HG03520 (cell line): ENCODE data around the gene IFNGR2.
"Not testable (repeated sequence)": the region's sequence is repeated elsewhere in the genome, so short reads cannot be mapped to it uniquely, and the experiment has no call there.

Source experiments
- ATAC-seq: cut with Tn5 transposase; IDR thresholded peaks from one replicate; pipeline ENCODE4 v1.9.1; 2021; ENCODE audit warnings: mild to moderate bottlenecking, moderate library complexity; ENCODE audit not compliant: unreplicated experiment

IFNGR2 gene

GRCh38 chr21:33403128-33403785 is at the start of gene IFNGR2:
Gene IFNGR2 (plus strand): TSS chr21:33403413. CDS start chr21:33403544, 131 bp downstream.
- no peak for ATAC-seq

- no peak for ATAC-seq
Measured at GRCh38 chr21:33355355-33355754, 47.9 kb upstream of the IFNGR2 start.

GRCh38 chr21:33355996-33356395 is 47.2 kb upstream of the IFNGR2 start:
- no peak for ATAC-seq

GRCh38 chr21:33357177-33357576 is 46.0 kb upstream of the IFNGR2 start:
- ATAC-seq = no peak

- no peak for ATAC-seq
Measured at GRCh38 chr21:33359446-33359845, 43.8 kb upstream of the IFNGR2 start.

- no peak for ATAC-seq
Measured at GRCh38 chr21:33360281-33360680, 42.9 kb upstream of the IFNGR2 start.

- ATAC-seq = peak; percentile 72
Measured at GRCh38 chr21:33360881-33361602, 42.2 kb upstream of the IFNGR2 start.

- ATAC-seq = no peak
Measured at GRCh38 chr21:33362044-33362555, 41.1 kb upstream of the IFNGR2 start.

- ATAC-seq = not testable (repeated sequence)
Measured at GRCh38 chr21:33363911-33364609, 39.2 kb upstream of the IFNGR2 start.

- ATAC-seq = no peak
Measured at GRCh38 chr21:33364830-33365229, 38.4 kb upstream of the IFNGR2 start.

GRCh38 chr21:33367309-33367973 is 35.8 kb upstream of the IFNGR2 start:
- no peak for ATAC-seq

GRCh38 chr21:33368124-33368523 is 35.1 kb upstream of the IFNGR2 start:
- no peak for ATAC-seq

GRCh38 chr21:33368576-33368975 is 34.6 kb upstream of the IFNGR2 start:
- ATAC-seq = no peak

- no peak for ATAC-seq
Measured at GRCh38 chr21:33369586-33369985, 33.6 kb upstream of the IFNGR2 start.

- ATAC-seq = no peak
Measured at GRCh38 chr21:33370305-33370704, 32.9 kb upstream of the IFNGR2 start.

- ATAC-seq = no peak
Measured at GRCh38 chr21:33371366-33371765, 31.8 kb upstream of the IFNGR2 start.

GRCh38 chr21:33372582-33372981 is 30.6 kb upstream of the IFNGR2 start:
- no peak for ATAC-seq

GRCh38 chr21:33373451-33373850 is 29.8 kb upstream of the IFNGR2 start:
- ATAC-seq = no peak

- no peak for ATAC-seq
Measured at GRCh38 chr21:33374080-33374449, 29.1 kb upstream of the IFNGR2 start.

GRCh38 chr21:33374450-33375096 is 28.6 kb upstream of the IFNGR2 start:
- no peak for ATAC-seq
